MM.1S (cell line): ENCODE measurements around the gene CSN3.

Experiments used
- EZH2 ChIP-seq: fragments of 300-600 bp; sonication (generic); optimal IDR thresholded peaks from 2 replicates; pipeline ENCODE3; 2017; ENCODE audit warnings: low read depth, mild to moderate bottlenecking, antibody characterized with exemption, low read length, mixed read lengths
- EZH2phosphoT487 ChIP-seq: fragments of 300-600 bp; sonication (generic); IDR thresholded peaks from 2 replicates; pipeline ENCODE4 v1.6.1; 2018; ENCODE audit warnings: antibody characterized with exemption, low read length
- TF ChIP-seq, protein P1 (sequence below): fragments of 300-600 bp; sonication (generic); IDR thresholded peaks from 2 replicates; pipeline ENCODE4 v1.5.1; 2016; ENCODE audit warnings: antibody characterized with exemption, low read length, mixed read lengths

DNA sequence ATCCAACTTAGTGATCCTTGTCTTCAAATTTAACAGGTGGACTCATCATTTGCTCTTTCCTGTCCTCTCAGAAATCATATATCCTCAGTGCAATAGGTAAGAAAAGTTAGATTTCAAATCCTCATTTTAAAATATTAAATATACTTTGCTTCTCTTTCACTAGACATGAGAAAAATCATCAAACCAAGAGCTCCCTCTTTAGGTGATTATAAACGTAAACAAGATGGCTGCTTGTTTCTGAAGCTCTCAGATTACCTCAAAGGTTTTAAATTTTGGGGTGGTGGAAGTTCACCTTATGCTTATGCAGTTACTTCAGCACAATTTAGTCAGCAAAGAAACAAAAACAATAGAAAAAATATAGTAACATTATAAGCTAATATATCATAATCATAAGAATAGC lies 27.3 kb downstream of the CSN3 start:
- TF ChIP-seq EZH2 (no peak), EZH2phosphoT487 (no peak)
- TF ChIP-seq, protein P1, sequence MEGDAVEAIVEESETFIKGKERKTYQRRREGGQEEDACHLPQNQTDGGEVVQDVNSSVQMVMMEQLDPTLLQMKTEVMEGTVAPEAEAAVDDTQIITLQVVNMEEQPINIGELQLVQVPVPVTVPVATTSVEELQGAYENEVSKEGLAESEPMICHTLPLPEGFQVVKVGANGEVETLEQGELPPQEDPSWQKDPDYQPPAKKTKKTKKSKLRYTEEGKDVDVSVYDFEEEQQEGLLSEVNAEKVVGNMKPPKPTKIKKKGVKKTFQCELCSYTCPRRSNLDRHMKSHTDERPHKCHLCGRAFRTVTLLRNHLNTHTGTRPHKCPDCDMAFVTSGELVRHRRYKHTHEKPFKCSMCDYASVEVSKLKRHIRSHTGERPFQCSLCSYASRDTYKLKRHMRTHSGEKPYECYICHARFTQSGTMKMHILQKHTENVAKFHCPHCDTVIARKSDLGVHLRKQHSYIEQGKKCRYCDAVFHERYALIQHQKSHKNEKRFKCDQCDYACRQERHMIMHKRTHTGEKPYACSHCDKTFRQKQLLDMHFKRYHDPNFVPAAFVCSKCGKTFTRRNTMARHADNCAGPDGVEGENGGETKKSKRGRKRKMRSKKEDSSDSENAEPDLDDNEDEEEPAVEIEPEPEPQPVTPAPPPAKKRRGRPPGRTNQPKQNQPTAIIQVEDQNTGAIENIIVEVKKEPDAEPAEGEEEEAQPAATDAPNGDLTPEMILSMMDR = peak; percentile 43
